ENCODE measurements around the gene G6PD. TPM values are rescaled to one million over a fixed set of nuclear protein-coding genes. Genes with fewer than 3 reads are reported as not detected.
"Not testable (repeated sequence)": the region's sequence is repeated elsewhere in the genome, so short reads cannot be mapped to it uniquely, and the experiment has no call there.

Gene G6PD
- total RNA-seq, 3 donors from 2014 or later: 28.0 to 34.4 (median 33.9) TPM

DNA sequence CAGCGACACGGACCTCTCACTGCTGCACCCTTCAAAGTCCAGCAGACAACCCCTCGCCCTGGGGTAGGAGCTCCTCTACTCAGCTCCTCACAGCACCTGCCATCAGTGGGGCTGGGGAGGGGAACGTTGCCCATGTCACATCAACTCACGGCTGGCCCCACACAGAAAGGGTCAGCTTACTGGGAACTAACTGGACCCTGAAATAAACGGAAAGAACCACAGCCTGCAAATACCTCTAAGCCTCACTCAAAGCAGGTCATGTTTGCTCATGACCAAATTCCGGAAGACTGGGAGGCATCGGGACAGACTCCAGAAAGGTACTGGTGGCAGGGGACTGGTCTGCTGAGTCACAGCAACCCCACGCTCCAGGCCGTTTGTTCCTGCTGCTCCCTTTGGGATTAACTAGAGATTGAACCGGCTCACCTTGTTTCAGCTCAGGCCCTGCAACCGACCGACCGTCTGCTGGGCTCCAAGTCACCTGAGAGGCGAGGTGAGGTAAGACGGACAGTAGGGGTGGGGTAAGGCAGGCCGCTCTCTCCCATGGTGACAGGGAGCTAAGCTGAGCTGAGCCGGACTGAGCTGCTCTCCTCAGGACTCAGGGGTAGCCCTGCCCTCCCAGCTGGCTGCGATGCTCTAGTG, 5.6 kb downstream of the G6PD start:
- DNase-seq (no peak), ATAC-seq (no peak)
- Histone ChIP-seq H3K9me3 (no peaks in the 10 kb centered on the region), H3K4me1 (ENCODE audit: low read depth) (no peaks in the 10 kb centered on the region), H3K36me3 (ENCODE audit: low read depth) (no peaks in the 10 kb centered on the region), H3K4me3 (no peak overlapping the region)
- TF ChIP-seq, protein P1, sequence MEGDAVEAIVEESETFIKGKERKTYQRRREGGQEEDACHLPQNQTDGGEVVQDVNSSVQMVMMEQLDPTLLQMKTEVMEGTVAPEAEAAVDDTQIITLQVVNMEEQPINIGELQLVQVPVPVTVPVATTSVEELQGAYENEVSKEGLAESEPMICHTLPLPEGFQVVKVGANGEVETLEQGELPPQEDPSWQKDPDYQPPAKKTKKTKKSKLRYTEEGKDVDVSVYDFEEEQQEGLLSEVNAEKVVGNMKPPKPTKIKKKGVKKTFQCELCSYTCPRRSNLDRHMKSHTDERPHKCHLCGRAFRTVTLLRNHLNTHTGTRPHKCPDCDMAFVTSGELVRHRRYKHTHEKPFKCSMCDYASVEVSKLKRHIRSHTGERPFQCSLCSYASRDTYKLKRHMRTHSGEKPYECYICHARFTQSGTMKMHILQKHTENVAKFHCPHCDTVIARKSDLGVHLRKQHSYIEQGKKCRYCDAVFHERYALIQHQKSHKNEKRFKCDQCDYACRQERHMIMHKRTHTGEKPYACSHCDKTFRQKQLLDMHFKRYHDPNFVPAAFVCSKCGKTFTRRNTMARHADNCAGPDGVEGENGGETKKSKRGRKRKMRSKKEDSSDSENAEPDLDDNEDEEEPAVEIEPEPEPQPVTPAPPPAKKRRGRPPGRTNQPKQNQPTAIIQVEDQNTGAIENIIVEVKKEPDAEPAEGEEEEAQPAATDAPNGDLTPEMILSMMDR (IDR thresholded peaks at IDR 0.05): no peak
- intact Hi-C loops (cut with DNase I, micrococcal nuclease): no loop called here

DNA sequence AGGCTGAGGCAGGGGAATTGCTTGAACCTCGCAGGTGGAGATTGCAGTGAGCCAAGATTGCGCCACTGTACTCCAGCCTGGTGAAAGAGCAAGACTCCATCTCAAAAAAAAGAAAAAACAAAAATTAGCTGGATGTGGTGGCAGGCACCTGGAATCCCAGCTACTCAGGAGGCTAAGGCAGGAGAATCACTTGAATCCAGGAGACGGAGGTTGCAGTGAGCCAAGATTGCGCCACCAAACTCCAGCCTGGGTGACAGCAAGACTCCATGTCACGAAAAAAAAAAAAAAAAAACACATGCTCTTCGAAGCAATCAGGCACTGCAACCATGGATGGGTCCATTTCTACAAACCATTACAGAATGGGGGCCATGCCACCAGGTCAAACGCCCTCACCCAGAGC, 6.3 kb downstream of the G6PD start:
- H3K4me1 ChIP-seq (ENCODE audit: low read depth); H3K36me3 ChIP-seq (ENCODE audit: low read depth); H3K4me3 ChIP-seq; DNase-seq; ATAC-seq; H3K9me3 ChIP-seq; intact Hi-C loops (cut with DNase I, micrococcal nuclease): not testable (repeated sequence)

DNA sequence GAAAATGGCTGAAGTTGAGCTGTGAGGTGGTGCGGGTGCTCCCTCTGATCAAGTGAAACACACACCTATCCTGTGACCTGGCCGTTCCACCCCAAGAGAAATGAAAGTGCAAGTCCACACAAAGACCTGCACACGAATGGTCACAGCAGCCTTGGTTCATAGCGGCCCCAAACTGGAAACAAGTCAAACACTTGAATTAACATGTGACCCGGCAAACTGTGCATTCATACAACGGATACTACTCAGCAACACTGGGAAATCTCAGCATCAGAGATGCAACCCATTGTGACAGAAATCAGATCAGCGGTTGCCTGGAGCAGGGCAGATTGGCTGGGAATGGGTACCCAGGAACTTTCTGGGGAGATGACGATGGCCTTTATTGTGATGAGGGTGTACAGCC, 7.6 kb downstream of the G6PD start:
- intact Hi-C loops (cut with DNase I, micrococcal nuclease): no loop called here
- Histone ChIP-seq H3K4me1 (ENCODE audit: low read depth) (no peaks in the 10 kb centered on the region), H3K4me3 (no peak overlapping the region), H3K36me3 (ENCODE audit: low read depth) (no peaks in the 10 kb centered on the region), H3K9me3 (no peaks in the 10 kb centered on the region)
- TF ChIP-seq, protein P1 (IDR thresholded peaks at IDR 0.05): no peak
- ATAC-seq (no peak), DNase-seq (no peak)

DNA sequence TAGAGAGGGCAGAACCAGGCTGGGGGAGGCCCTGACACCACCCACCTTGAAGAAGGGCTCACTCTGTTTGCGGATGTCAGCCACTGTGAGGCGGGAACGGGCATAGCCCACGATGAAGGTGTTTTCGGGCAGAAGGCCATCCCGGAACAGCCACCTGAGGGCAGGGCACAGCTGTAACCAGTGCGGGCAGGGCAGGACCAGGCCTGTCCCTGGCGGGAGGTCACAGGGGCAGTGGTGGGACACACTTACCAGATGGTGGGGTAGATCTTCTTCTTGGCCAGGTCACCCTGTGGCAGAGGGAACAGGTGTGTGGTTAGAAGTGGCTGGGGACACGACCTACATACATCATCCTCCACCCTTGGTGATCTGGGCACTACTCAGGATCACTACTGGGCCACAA, 10.8 kb downstream of the G6PD start:
- Histone ChIP-seq H3K4me3 (no peak overlapping the region), H3K9me3 (no peaks in the 10 kb centered on the region), H3K4me1 (ENCODE audit: low read depth) (no peaks in the 10 kb centered on the region), H3K36me3 (ENCODE audit: low read depth) (no peaks in the 10 kb centered on the region)
- TF ChIP-seq, protein P1 (IDR thresholded peaks at IDR 0.05): no peak
- intact Hi-C loops (cut with DNase I, micrococcal nuclease): no loop called here
- no peak for DNase-seq
- no peak for ATAC-seq

DNA sequence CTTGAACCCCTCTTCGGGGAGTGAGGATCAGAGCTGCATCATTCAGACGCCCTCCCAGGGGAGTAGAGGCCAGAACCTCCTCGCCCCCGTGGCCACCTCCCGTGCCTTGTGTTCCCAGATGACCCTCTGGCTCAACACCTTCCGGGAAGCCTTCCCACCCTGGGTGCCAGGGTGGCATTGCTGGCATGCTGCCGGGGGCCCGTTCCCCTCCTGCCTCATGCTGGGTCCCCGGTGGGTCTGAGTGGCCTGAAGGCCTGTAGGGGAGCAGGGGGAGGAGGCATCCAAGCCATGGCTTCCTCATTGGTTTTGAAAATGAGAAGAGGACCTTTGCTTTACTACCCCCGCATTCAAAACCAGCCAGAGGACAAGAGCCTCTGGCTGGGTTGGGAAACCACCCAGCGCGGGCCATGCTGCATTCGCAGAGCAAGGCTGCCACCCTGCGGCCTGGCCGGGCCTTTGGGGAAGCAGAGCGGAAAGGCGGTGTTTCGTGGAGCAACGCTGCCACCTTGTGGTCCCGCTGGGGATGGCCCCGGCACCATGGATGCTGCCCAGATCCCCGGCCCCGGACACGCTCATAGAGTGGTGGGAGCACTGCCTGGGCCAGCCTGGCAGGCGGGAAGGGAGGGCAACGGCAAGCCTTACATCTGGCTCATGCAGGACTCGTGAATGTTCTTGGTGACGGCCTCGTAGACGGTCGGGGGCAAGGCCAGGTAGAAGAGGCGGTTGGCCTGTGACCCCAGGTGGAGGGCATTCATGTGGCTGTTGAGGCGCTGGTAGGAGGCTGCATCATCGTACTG, 11.9 kb downstream of the G6PD start:
- H3K4me3 ChIP-seq: no peak overlapping the region
- DNase-seq (peak; percentile 88 to 94 (median 90)), ATAC-seq (peak; percentile 99)
- H3K36me3 ChIP-seq (ENCODE audit: low read depth): no peaks in the 10 kb centered on the region
- TF ChIP-seq, protein P1 (IDR thresholded peaks at IDR 0.05): peak; percentile 89
- intact Hi-C loops (cut with DNase I, micrococcal nuclease): no loop called here
- no peaks in the 10 kb centered on the region for H3K9me3 ChIP-seq
- no peaks in the 10 kb centered on the region for H3K4me1 ChIP-seq (ENCODE audit: low read depth)

DNA sequence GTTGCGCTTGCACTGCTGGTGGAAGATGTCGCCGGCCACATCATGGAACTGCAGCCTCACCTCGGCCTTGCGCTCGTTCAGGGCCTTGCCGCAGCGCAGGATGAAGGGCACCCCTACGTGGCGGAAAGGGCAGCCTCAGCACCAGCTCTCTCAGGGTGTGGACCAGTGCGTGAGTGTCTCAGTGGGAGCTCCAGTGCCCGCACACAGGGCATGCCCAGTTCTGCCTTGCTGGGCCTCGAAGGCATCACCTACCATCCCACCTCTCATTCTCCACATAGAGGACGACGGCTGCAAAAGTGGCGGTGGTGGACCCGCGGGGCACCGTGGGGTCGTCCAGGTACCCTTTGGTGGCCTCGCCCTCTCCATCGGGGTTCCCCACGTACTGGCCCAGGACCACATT, 14.0 kb downstream of the G6PD start:
- intact Hi-C loops (cut with DNase I, micrococcal nuclease): no loop called here
- Histone ChIP-seq H3K9me3 (no peaks in the 10 kb centered on the region), H3K4me1 (ENCODE audit: low read depth) (no peaks in the 10 kb centered on the region), H3K36me3 (ENCODE audit: low read depth) (no peaks in the 10 kb centered on the region), H3K4me3 (no peak overlapping the region)
- TF ChIP-seq, protein P1 (IDR thresholded peaks at IDR 0.05): no peak
- DNase-seq (no peak), ATAC-seq (no peak)
